ENCODE measurements around the gene EMC10. TPM values are rescaled to one million over a fixed set of nuclear protein-coding genes. Genes with fewer than 3 reads are reported as not detected.

The EMC10 gene
- total and polyA plus RNA-seq, 2 donors (not counting 3 experiments of a cell fraction or from before 2014, with no cell fraction given): 106 to 111 TPM

DNA sequence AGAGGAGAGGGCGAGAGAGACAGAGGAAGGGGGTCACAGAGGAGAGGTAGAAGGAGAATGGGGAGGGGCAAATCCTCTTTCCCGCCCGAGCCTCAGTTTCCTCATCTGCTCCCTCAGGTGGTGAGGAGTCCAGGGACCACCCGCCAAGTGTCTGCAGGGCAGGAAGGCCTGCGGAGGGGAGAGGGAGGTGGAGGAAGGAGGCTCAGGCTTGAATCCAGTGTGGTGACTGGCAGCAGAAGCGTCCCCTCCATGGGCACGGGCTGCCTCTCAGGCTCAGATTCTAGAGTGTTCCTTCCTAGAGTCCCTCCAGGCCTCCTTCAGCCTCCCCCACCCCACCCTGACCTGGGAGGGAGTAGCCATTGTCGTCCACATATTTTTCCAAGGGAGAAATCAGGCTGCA lies 16.9 kb downstream of the EMC10 start:
- H2AFZ ChIP-seq (ENCODE audit: low read depth, low read length): no peak overlapping the region
- CTCF ChIA-PET: no interaction called here
- no TSS peak for BruUV-seq (replicated peaks)
- no peak overlapping the region for H3K4me2 ChIP-seq (ENCODE audit: insufficient read depth, low read length)
- no peaks in the 10 kb centered on the region for H3K79me2 ChIP-seq (ENCODE audit: control insufficient read depth, insufficient read depth, low read length)
- H3K9me1 ChIP-seq (replicated peaks; ENCODE audit: control insufficient read depth, extremely low read depth, insufficient read depth, low read length): no peaks in the 10 kb centered on the region
- H3K4me3 ChIP-seq (replicated peaks in 1 of 3; ENCODE audit: insufficient read depth in 1 of 3, low read depth in 1 of 3, low read length in 3 of 3): no peak overlapping the region
- DNase-seq (ENCODE audit: low read depth, low spot score) (no peak), FAIRE-seq (no peak)
- intact Hi-C loops (cut with micrococcal nuclease) (no loop called here), dilution Hi-C loops (cut with MboI; ENCODE audit: extremely low pct_ligation_motif_present, low sequenced_read_pairs) (no loop called here)
- H3K36me3 ChIP-seq (ENCODE audit: control insufficient read depth in 2 of 2, extremely low read depth in 1 of 2, insufficient read depth in 2 of 2, low read length in 2 of 2): no peaks in the 10 kb centered on the region
- no peaks in the 10 kb centered on the region for H3K9me3 ChIP-seq (replicated peaks; ENCODE audit: control insufficient read depth, insufficient read depth, low read length)
- POLR2A ChIA-PET: no interaction called here
- H3K27me3 ChIP-seq (ENCODE audit: control insufficient read depth in 2 of 2, insufficient read depth in 2 of 2, low read length in 2 of 2): peaks cover 8 to 10% of the 10 kb centered on the region in 2 experiments
- no peaks in the 10 kb centered on the region for H3K4me1 ChIP-seq (ENCODE audit: control insufficient read depth, extremely low read depth, insufficient read depth, low read length)
- no peak overlapping the region for H3K27ac ChIP-seq (ENCODE audit: insufficient read depth, low read depth, low read length)
- no peak for TF ChIP-seq FOS (IDR thresholded peaks at IDR 0.05; ENCODE audit: borderline replicate concordance, insufficient read depth, low read length)
- no peak overlapping the region for H3K9ac ChIP-seq (replicated peaks; ENCODE audit: extremely low read depth, insufficient read depth, low read length)
- H4K20me1 ChIP-seq (replicated peaks; ENCODE audit: control insufficient read depth, extremely low read depth, insufficient read depth, low read length): no peaks in the 10 kb centered on the region

DNA sequence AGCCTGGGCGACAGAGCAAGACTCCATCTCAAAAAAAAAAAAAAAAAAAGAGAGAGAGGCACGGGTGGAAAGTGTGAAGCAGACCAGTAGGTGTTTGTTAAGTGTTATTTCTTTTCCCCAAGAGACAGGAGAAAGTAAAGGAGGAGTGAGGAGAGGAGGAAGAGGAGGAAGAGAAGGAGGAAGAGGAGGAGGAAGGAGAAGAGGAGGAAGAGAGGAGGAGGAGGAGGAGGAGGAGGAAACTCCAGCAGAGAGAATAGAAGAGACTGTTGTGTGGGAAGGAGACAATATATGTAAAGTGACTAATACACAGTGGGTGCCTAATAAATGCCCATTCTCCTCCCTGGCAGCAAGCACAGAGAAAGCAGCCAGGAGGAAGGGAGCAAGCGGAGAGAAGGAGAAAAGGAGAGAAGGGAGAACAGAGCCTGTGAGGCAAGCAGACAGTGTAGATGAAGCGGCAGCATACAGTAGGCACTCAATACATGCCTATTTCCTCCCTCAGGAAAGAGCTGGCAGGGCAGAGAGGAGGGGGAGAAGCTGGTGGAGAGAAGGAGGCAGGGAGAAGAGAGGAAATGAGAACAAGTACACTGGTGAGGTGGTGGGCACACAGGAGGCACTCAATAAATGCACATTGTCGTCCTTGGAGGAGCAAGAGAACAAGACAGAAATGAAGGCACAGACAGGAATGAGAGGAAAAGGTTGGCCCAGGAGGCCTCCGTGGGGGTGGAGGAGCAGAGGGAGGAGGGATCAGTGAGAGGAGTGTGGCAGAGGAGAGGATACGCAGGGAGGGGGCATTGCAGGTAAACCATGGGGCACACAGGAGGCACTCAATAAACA lies 18.1 kb downstream of the EMC10 start:
- H2AFZ ChIP-seq (ENCODE audit: low read depth, low read length): no peak overlapping the region
- no TSS peak for BruUV-seq (replicated peaks)
- no peaks in the 10 kb centered on the region for H3K9me3 ChIP-seq (replicated peaks; ENCODE audit: control insufficient read depth, insufficient read depth, low read length)
- no peak overlapping the region for H3K4me3 ChIP-seq (replicated peaks in 1 of 3; ENCODE audit: insufficient read depth in 1 of 3, low read depth in 1 of 3, low read length in 3 of 3)
- H4K20me1 ChIP-seq (replicated peaks; ENCODE audit: control insufficient read depth, extremely low read depth, insufficient read depth, low read length): no peaks in the 10 kb centered on the region
- ChIA-PET POLR2A (no interaction called here), CTCF (no interaction called here)
- TF ChIP-seq EZH2 (IDR thresholded peaks at IDR 0.05; ENCODE audit: borderline replicate concordance, low read depth, low read length, severe bottlenecking) (no peak), POLR2A (IDR thresholded peaks at IDR 0.05; ENCODE audit: low read depth, low read length) (no peak), JUN (IDR thresholded peaks at IDR 0.05; ENCODE audit: borderline replicate concordance, insufficient read depth, insufficient read length, low read depth) (no peak), GATA2 (IDR thresholded peaks at IDR 0.05; ENCODE audit: insufficient read depth, insufficient read length, low read depth, low read length) (no peak), MYC (IDR thresholded peaks at IDR 0.05; ENCODE audit: low read depth, low read length) (no peak), FOS (IDR thresholded peaks at IDR 0.05; ENCODE audit: borderline replicate concordance, insufficient read depth, low read length) (no peak), POLR2AphosphoS5 (IDR thresholded peaks at IDR 0.05; ENCODE audit: insufficient read depth, low read depth, low read length) (no peak)
- TF ChIP-seq, protein P1, sequence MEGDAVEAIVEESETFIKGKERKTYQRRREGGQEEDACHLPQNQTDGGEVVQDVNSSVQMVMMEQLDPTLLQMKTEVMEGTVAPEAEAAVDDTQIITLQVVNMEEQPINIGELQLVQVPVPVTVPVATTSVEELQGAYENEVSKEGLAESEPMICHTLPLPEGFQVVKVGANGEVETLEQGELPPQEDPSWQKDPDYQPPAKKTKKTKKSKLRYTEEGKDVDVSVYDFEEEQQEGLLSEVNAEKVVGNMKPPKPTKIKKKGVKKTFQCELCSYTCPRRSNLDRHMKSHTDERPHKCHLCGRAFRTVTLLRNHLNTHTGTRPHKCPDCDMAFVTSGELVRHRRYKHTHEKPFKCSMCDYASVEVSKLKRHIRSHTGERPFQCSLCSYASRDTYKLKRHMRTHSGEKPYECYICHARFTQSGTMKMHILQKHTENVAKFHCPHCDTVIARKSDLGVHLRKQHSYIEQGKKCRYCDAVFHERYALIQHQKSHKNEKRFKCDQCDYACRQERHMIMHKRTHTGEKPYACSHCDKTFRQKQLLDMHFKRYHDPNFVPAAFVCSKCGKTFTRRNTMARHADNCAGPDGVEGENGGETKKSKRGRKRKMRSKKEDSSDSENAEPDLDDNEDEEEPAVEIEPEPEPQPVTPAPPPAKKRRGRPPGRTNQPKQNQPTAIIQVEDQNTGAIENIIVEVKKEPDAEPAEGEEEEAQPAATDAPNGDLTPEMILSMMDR (IDR thresholded peaks at IDR 0.05; ENCODE audit: extremely low read depth in 1 of 2, insufficient read depth in 1 of 2, low read depth in 1 of 2, low read length in 2 of 2): no peak
- TF ChIP-seq, protein P2, sequence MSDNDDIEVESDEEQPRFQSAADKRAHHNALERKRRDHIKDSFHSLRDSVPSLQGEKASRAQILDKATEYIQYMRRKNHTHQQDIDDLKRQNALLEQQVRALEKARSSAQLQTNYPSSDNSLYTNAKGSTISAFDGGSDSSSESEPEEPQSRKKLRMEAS (IDR thresholded peaks at IDR 0.05; ENCODE audit: insufficient read depth, insufficient read length): no peak
- intact Hi-C loops (cut with micrococcal nuclease) (no loop called here), dilution Hi-C loops (cut with MboI; ENCODE audit: extremely low pct_ligation_motif_present, low sequenced_read_pairs) (no loop called here)
- no peaks in the 10 kb centered on the region for H3K79me2 ChIP-seq (ENCODE audit: control insufficient read depth, insufficient read depth, low read length)
- no peak for FAIRE-seq
- no peaks in the 10 kb centered on the region for H3K9me1 ChIP-seq (replicated peaks; ENCODE audit: control insufficient read depth, extremely low read depth, insufficient read depth, low read length)
- no peak overlapping the region for H3K27ac ChIP-seq (ENCODE audit: insufficient read depth, low read depth, low read length)
- H3K9ac ChIP-seq (replicated peaks; ENCODE audit: extremely low read depth, insufficient read depth, low read length): no peak overlapping the region
- no peak overlapping the region for H3K4me2 ChIP-seq (ENCODE audit: insufficient read depth, low read length)
- no peaks in the 10 kb centered on the region for H3K36me3 ChIP-seq (ENCODE audit: control insufficient read depth in 2 of 2, extremely low read depth in 1 of 2, insufficient read depth in 2 of 2, low read length in 2 of 2)
- DNase-seq (ENCODE audit: low read depth, low spot score): no peak
- no peaks in the 10 kb centered on the region for H3K4me1 ChIP-seq (ENCODE audit: control insufficient read depth, extremely low read depth, insufficient read depth, low read length)
- H3K27me3 ChIP-seq (ENCODE audit: control insufficient read depth in 2 of 2, insufficient read depth in 2 of 2, low read length in 2 of 2): peaks cover 8 to 9% of the 10 kb centered on the region in 2 experiments
